GM19240 (cell line): ENCODE results near the gene GBF1.

ENCODE experiments used
- DNase-seq: peaks from one replicate; pipeline ENCODE4 v3.0.0; 2011; ENCODE audit warnings: low spot score; ENCODE audit not compliant: insufficient read length

The GBF1 gene

GRCh38 chr10:102395400-102396316 is 150.3 kb downstream of the GBF1 start, which contains the start of gene NFKB2:
Gene NFKB2 (plus strand): TSS chr10:102395705. CDS start chr10:102395960, 255 bp downstream.
- peak; percentile 85 for DNase-seq

GRCh38 chr10:102396317-102396650 is 151.0 kb downstream of the GBF1 start:
- no peak for DNase-seq

GRCh38 chr10:102396730-102397151 is 151.4 kb downstream of the GBF1 start:
- DNase-seq: no peak

- DNase-seq: no peak
These were observed 152.2 kb downstream of the GBF1 start for GRCh38 chr10:102397222-102398171.

- no peak for DNase-seq
These were observed 153.1 kb downstream of the GBF1 start for GRCh38 chr10:102398172-102399020.

- peak; percentile 91 for DNase-seq
These were observed 154.1 kb downstream of the GBF1 start for GRCh38 chr10:102399217-102400021.

- no peak for DNase-seq
These were observed 154.7 kb downstream of the GBF1 start for GRCh38 chr10:102400076-102400475.

GRCh38 chr10:102400598-102401341 is 155.4 kb downstream of the GBF1 start:
- DNase-seq: no peak

- DNase-seq: no peak
These were observed 156.0 kb downstream of the GBF1 start for GRCh38 chr10:102401342-102401654.

GRCh38 chr10:102401735-102402511 is 156.6 kb downstream of the GBF1 start:
- no peak for DNase-seq

- DNase-seq: no peak
These were observed 157.2 kb downstream of the GBF1 start for GRCh38 chr10:102402512-102402896.

- no peak for DNase-seq
These were observed 157.8 kb downstream of the GBF1 start for GRCh38 chr10:102403115-102403514.

- DNase-seq: no peak
These were observed 159.2 kb downstream of the GBF1 start for GRCh38 chr10:102404361-102405107.

- DNase-seq: no peak
These were observed 159.8 kb downstream of the GBF1 start for GRCh38 chr10:102405108-102405571.

- DNase-seq: no peak
These were observed 160.3 kb downstream of the GBF1 start for GRCh38 chr10:102405632-102406031.

GRCh38 chr10:102406815-102407214 is 161.5 kb downstream of the GBF1 start:
- no peak for DNase-seq

GRCh38 chr10:102407425-102408130 is 162.2 kb downstream of the GBF1 start:
- DNase-seq: no peak
